HCT116 (cell line): ENCODE measurements around the gene ADCY6.

Source experiments
- ELF1 ChIP-seq: IDR thresholded peaks from 2 replicates; pipeline ENCODE4 v1.6.1; 2012; ENCODE audit warnings: low read depth, borderline replicate concordance
- EZH2 ChIP-seq: fragments of 200-600 bp; sonication (generic); IDR thresholded peaks from 2 replicates; pipeline ENCODE4 v1.6.1; 2017; ENCODE audit warnings: antibody characterized with exemption, mixed run types
- EZH2phosphoT487 ChIP-seq: fragments of 200-600 bp; IDR thresholded peaks from 2 replicates; pipeline ENCODE4 v1.6.1; 2018; ENCODE audit warnings: antibody characterized with exemption, borderline replicate concordance
- MAX ChIP-seq: IDR thresholded peaks from 2 replicates; pipeline ENCODE4 v1.6.1; 2012
- RAD21 ChIP-seq: IDR thresholded peaks from 2 replicates; pipeline ENCODE4 v1.6.1; 2012; ENCODE audit warnings: low read depth, mild to moderate bottlenecking
- SP1 ChIP-seq: IDR thresholded peaks from 2 replicates; pipeline ENCODE4 v1.6.1; 2012; ENCODE audit warnings: low read depth
- ZFX ChIP-seq: fragments of 450-650 bp; IDR thresholded peaks from 2 replicates; pipeline ENCODE4 v1.6.1; 2017
- TF ChIP-seq, protein P1 (sequence below), 3 experiments: fragments of 200-600 bp in 1 of 3; sonication (generic) in 1 of 3; IDR thresholded peaks in 2 of 3; conservative IDR thresholded peaks in 1 of 3; 2 replicates each; pipeline ENCODE4 v1.5.1; 2012 to 2017; ENCODE audit warnings: low read depth in 2 of 3, low read length in 2 of 3, antibody characterized with exemption in 1 of 3, borderline replicate concordance in 1 of 3, control low read depth in 1 of 3, mild to moderate bottlenecking in 1 of 3, mixed read lengths in 1 of 3, mixed run types in 1 of 3, moderate library complexity in 1 of 3; ENCODE audit not compliant: insufficient read depth in 1 of 3

DNA sequence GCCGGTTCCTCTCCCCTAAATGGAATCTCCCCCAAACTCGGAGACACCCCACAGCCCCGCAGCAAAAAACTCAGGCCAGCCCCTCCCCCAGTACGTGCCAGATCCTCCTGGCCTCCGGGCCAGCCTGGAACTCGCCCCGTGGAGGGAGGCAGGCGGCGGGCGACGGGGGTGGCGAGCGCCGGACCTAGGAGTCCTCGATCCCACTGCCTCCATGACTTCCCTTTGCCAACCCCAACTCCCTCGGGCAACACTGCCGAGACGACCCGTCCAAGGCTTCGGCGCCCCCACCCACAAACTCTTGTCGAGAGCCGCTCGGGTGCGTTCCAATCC, 400 bp downstream of the ADCY6 start:
- TF ChIP-seq EZH2 (no peak), ELF1 (no peak), EZH2phosphoT487 (no peak), RAD21 (no peak), MAX (no peak), ZFX (no peak), SP1 (no peak)
- TF ChIP-seq, protein P1, sequence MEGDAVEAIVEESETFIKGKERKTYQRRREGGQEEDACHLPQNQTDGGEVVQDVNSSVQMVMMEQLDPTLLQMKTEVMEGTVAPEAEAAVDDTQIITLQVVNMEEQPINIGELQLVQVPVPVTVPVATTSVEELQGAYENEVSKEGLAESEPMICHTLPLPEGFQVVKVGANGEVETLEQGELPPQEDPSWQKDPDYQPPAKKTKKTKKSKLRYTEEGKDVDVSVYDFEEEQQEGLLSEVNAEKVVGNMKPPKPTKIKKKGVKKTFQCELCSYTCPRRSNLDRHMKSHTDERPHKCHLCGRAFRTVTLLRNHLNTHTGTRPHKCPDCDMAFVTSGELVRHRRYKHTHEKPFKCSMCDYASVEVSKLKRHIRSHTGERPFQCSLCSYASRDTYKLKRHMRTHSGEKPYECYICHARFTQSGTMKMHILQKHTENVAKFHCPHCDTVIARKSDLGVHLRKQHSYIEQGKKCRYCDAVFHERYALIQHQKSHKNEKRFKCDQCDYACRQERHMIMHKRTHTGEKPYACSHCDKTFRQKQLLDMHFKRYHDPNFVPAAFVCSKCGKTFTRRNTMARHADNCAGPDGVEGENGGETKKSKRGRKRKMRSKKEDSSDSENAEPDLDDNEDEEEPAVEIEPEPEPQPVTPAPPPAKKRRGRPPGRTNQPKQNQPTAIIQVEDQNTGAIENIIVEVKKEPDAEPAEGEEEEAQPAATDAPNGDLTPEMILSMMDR (IDR thresholded peaks at IDR 0.05 in 2 of 3, conservative IDR thresholded peaks at IDR 0.05 in 1 of 3; ENCODE audit: borderline replicate concordance in 1 of 3, insufficient read depth in 1 of 3, low read depth in 2 of 3, low read length in 2 of 3), result no peak
